Measurements from ENCODE around the gene COL6A5.
"Not testable (repeated sequence)": the region's sequence is repeated elsewhere in the genome, so short reads cannot be mapped to it uniquely, and the experiment has no call there.

Gene COL6A5

GRCh38 chr3:130448155-130448554, 102.7 kb downstream of the COL6A5 start:
- DNase-seq (ENCODE audit: low spot score), result not testable (repeated sequence)

- no peak for DNase-seq (ENCODE audit: low spot score)
Measured at GRCh38 chr3:130456540-130456939, 111.1 kb downstream of the COL6A5 start.

- no peak for DNase-seq (ENCODE audit: low spot score)
Measured at GRCh38 chr3:130457671-130458070, 112.2 kb downstream of the COL6A5 start.

- no peak for DNase-seq (ENCODE audit: low spot score)
Measured at GRCh38 chr3:130459944-130460343, 114.5 kb downstream of the COL6A5 start.

GRCh38 chr3:130462089-130462488, 116.6 kb downstream of the COL6A5 start:
- DNase-seq (ENCODE audit: low spot score), result no peak

- DNase-seq (ENCODE audit: low spot score), result no peak
Measured at GRCh38 chr3:130463221-130463620, 117.7 kb downstream of the COL6A5 start.

GRCh38 chr3:130465521-130465920, 120.0 kb downstream of the COL6A5 start:
- no peak for DNase-seq (ENCODE audit: low spot score)

- no peak for DNase-seq (ENCODE audit: low spot score)
Measured at GRCh38 chr3:130468311-130468710, 122.8 kb downstream of the COL6A5 start.

GRCh38 chr3:130470126-130470525, 124.7 kb downstream of the COL6A5 start:
- no peak for DNase-seq (ENCODE audit: low spot score)

GRCh38 chr3:130473416-130473815, 127.9 kb downstream of the COL6A5 start:
- no peak for DNase-seq (ENCODE audit: low spot score)

GRCh38 chr3:130480736-130481135, 135.3 kb downstream of the COL6A5 start:
- no peak for DNase-seq (ENCODE audit: low spot score)

- DNase-seq (ENCODE audit: low spot score), result no peak
Measured at GRCh38 chr3:130488288-130488687, 142.8 kb downstream of the COL6A5 start.

GRCh38 chr3:130488769-130489450, 143.4 kb downstream of the COL6A5 start:
- no peak for DNase-seq (ENCODE audit: low spot score)

GRCh38 chr3:130490241-130490640, 144.8 kb downstream of the COL6A5 start:
- DNase-seq (ENCODE audit: low spot score), result no peak

- no peak for DNase-seq (ENCODE audit: low spot score)
Measured at GRCh38 chr3:130491431-130491830, 146.0 kb downstream of the COL6A5 start.

- DNase-seq (ENCODE audit: low spot score), result no peak
Measured at GRCh38 chr3:130504701-130505100, 159.2 kb downstream of the COL6A5 start.

- no peak for DNase-seq (ENCODE audit: low spot score)
Measured at GRCh38 chr3:130506031-130506430, 160.6 kb downstream of the COL6A5 start.

- no peak for DNase-seq (ENCODE audit: low spot score)
Measured at GRCh38 chr3:130507746-130508145, 162.3 kb downstream of the COL6A5 start.

- DNase-seq (ENCODE audit: low spot score), result no peak
Measured at GRCh38 chr3:130509008-130509407, 163.5 kb downstream of the COL6A5 start.

- DNase-seq (ENCODE audit: low spot score), result no peak
Measured at GRCh38 chr3:130514681-130515080, 169.2 kb downstream of the COL6A5 start.

GRCh38 chr3:130515755-130516154, 170.3 kb downstream of the COL6A5 start:
- DNase-seq (ENCODE audit: low spot score), result no peak

GRCh38 chr3:130516645-130517512, 171.4 kb downstream of the COL6A5 start, which contains the start of gene COL6A6:
Gene COL6A6, plus strand, starts transcription at chr3:130517177. Its CDS starts 43,188 bp downstream, at chr3:130560365.
- DNase-seq (ENCODE audit: low spot score), result no peak

- no peak for DNase-seq (ENCODE audit: low spot score)
Measured at GRCh38 chr3:130517602-130518001, 172.1 kb downstream of the COL6A5 start.

Data from Ammon's horn (tissue), 1 donor.